ENCODE data around the gene P2RX2. TPM values are rescaled to one million over a fixed set of nuclear protein-coding genes. Genes with fewer than 3 reads are reported as not detected.

The P2RX2 gene
- total RNA-seq, 4 donors from 2014 or later, result not detected

DNA sequence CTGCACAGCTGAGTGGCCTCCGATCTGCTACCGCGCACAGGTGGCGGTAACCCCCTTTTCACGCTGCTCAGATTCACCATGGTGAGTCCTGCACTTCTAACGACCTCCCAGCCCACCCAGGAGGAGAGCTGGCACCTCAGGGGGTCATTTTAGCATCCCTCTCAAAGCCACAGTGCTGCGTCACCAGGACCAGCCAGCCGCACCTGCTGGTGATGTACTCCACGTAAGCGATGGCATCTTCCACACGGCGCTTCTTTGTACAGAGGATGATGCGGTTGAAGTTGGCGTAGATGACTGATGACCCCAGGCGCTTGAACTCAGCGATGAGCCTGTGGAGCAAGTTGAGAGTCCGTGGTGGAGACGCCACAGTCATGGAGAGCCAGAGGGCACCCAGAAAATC, 19.2 kb downstream of the P2RX2 start:
- TF ChIP-seq, protein P1, sequence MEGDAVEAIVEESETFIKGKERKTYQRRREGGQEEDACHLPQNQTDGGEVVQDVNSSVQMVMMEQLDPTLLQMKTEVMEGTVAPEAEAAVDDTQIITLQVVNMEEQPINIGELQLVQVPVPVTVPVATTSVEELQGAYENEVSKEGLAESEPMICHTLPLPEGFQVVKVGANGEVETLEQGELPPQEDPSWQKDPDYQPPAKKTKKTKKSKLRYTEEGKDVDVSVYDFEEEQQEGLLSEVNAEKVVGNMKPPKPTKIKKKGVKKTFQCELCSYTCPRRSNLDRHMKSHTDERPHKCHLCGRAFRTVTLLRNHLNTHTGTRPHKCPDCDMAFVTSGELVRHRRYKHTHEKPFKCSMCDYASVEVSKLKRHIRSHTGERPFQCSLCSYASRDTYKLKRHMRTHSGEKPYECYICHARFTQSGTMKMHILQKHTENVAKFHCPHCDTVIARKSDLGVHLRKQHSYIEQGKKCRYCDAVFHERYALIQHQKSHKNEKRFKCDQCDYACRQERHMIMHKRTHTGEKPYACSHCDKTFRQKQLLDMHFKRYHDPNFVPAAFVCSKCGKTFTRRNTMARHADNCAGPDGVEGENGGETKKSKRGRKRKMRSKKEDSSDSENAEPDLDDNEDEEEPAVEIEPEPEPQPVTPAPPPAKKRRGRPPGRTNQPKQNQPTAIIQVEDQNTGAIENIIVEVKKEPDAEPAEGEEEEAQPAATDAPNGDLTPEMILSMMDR (IDR thresholded peaks at IDR 0.05; ENCODE audit: low read depth), result no peak

DNA sequence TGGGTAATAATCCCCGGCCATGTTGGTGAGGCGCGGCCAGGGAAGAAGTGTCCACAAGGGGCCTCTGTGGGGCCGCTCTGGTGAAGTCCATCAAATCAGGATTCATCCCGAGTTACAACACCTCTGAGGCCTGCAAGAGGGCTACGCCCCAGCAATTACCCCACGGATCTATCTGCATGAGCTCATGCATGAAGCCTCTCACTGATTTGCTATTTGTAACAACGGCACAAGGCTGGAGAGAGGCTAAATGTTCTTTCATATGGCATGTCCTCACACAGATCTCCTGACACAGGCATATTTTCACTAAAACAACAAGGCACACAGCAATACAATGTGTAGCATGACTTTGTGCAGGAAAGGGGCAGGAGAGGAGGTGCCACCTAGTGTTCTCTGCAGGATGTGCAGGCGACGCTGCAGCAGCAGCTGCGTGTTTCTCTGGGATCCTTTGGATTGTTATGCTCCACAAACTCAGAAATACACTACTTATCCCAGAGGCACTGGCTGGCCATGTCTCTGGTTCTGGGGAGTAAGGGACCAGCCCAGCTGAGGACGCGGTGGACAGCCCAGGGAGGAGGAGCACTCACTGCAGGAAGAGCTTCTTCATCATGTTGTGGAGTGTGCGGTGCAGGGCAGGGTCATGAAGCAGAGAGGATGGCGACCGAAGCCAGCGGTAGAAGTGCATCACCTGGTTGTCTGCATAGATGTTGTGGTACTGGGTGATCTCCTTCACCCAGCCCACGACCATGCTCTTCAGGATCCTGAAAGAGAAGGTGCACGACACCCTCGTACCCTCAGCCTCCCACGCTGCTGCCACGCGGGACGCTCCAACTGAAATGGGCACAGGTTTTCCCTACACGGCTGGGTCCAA, 20.2 kb downstream of the P2RX2 start:
- TF ChIP-seq, protein P1 (IDR thresholded peaks at IDR 0.05; ENCODE audit: low read depth), result no peak

GRCh38 chr12:132639956-132640520, 21.5 kb downstream of the P2RX2 start:
- TF ChIP-seq, protein P1 (IDR thresholded peaks at IDR 0.05; ENCODE audit: low read depth), result no peak

DNA sequence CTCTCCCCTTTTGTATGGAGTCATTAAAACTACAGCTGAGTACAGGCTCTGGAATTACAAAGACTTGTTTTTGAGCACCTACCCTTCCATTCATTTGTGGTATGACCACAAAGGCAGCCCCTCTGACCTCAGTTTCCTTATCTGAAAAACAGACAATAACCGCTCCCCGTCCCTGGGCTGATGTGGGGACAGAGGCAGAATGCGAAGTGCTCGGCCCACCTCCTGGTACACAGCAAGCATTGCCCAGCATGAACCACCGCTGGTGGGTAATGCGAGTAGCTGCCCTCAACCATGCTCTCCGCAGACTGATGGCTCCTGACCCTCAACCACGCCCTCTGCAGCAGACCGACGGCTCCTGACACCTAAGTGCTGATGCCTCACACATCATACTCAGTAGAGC, 22.4 kb downstream of the P2RX2 start:
- TF ChIP-seq, protein P1 (IDR thresholded peaks at IDR 0.05; ENCODE audit: low read depth), result no peak

GRCh38 chr12:132641811-132642650, 23.5 kb downstream of the P2RX2 start:
- TF ChIP-seq, protein P1 (IDR thresholded peaks at IDR 0.05; ENCODE audit: low read depth), result no peak

- TF ChIP-seq, protein P1 (IDR thresholded peaks at IDR 0.05; ENCODE audit: low read depth), result no peak
Observed at GRCh38 chr12:132642846-132643835, 24.6 kb downstream of the P2RX2 start.
